Naive thymus-derived CD8-positive, alpha-beta T cell (primary cell): Measurements from ENCODE around the gene PXMP2. TPM values are rescaled to one million over a fixed set of nuclear protein-coding genes. Genes with fewer than 3 reads are reported as not detected.

ENCODE experiments used
- ATAC-seq, 2 donors: fragments of 150-1000 bp; cut with Tn5 transposase in 1 of 2; sonication (Bioruptor Pico), chemical (Tn5 transposase) in 1 of 2; 1 replicate in 1 of 2; 2 replicates in 1 of 2; pipeline ENCODE4 v1.10.0; 2021; ENCODE audit warnings: mild to moderate bottlenecking in 2 of 2, moderate library complexity in 2 of 2
- POLR2A ChIA-PET: fragments of 350-600 bp; sonication (Branson Sonifier 250); formaldehyde crosslinking; loops from one replicate; lab custom pipeline; 2021; ENCODE audit warnings: antibody characterized with exemption; lab: Charles Lee
- DNase-seq, 10 donors: peaks; one replicate each; pipeline versions ENCODE4 v3.0.0 to v3.0.0-alpha.2; 2020 to 2022
- H3K27ac Mint-ChIP-seq, 10 donors: one replicate each; pipeline ENCODE4 v1.8.0; 2020 to 2022; ENCODE audit warnings: mild to moderate bottlenecking in 10 of 10, mixed read lengths in 10 of 10, moderate library complexity in 4 of 10, inconsistent platforms in 1 of 10
- H3K27me3 Mint-ChIP-seq, 5 donors: one replicate each; pipeline ENCODE4 v1.8.0; 2021 to 2022; ENCODE audit warnings: mixed read lengths in 5 of 5
- H3K36me3 Mint-ChIP-seq, 3 donors: one replicate each; pipeline ENCODE4 v1.8.0; 2020 to 2022; ENCODE audit warnings: mixed read lengths in 3 of 3, mild to moderate bottlenecking in 2 of 3, inconsistent platforms in 1 of 3
- H3K4me1 Mint-ChIP-seq, 4 donors: one replicate each; pipeline ENCODE4 v1.8.0; 2021 to 2022; ENCODE audit warnings: mixed read lengths in 4 of 4
- H3K4me3 Mint-ChIP-seq, 10 donors: one replicate each; pipeline ENCODE4 v1.8.0; 2020 to 2022; ENCODE audit warnings: mild to moderate bottlenecking in 10 of 10, mixed read lengths in 10 of 10, moderate library complexity in 6 of 10, inconsistent platforms in 1 of 10
- H3K9me3 Mint-ChIP-seq, 9 donors: one replicate each; pipeline ENCODE4 v1.8.0; 2020 to 2022; ENCODE audit warnings: mixed read lengths in 9 of 9, mild to moderate bottlenecking in 3 of 9, inconsistent platforms in 1 of 9, moderate library complexity in 1 of 9
- polyA plus RNA-seq, 3 donors: library from polyadenylated mRNA; unstranded; fragments of 300-500 nt; fragmentation: Illumina TruSeq; gene quantifications; one replicate each; pipeline ENCODE4 v1.2.3, GENCODE V29; 2021
- total RNA-seq, 8 experiments: library from RNA in 2 of 8; stranded (reverse) in 2 of 8; gene quantifications; one replicate each; pipeline ENCODE4 v1.2.3 and lab custom pipeline; 2021 to 2026

PXMP2 gene
- total and polyA plus RNA-seq, 5 experiments from 2014 or later = 3.8 to 16.4 (median 9.9) TPM

GRCh38 chr12:132664206-132665148 is 22.9 kb upstream of the PXMP2 start:
- no peaks in the 10 kb centered on the region for H3K27me3 Mint-ChIP-seq
- POLR2A ChIA-PET = interaction anchor here (0.9 kb wide), 1 partner anchor 46 kb away, joined by 4 read pairs; the partner anchor contains the start of gene PGAM5
- H3K9me3 Mint-ChIP-seq = no peaks in the 10 kb centered on the region
- no peak overlapping the region for H3K4me3 Mint-ChIP-seq
- H3K27ac Mint-ChIP-seq = no peak overlapping the region
- H3K4me1 Mint-ChIP-seq = peaks cover 15 to 34% (median 26%) of the 10 kb centered on the region in 4 donors
- ATAC-seq (no peak), DNase-seq (no peak)
- H3K36me3 Mint-ChIP-seq = peaks cover 5 to 74% (median 32%) of the 10 kb centered on the region in 3 donors

- Mint-ChIP-seq H3K27ac (no peak overlapping the region), H3K27me3 (no peaks in the 10 kb centered on the region), H3K36me3 (peaks cover 5 to 74% (median 32%) of the 10 kb centered on the region in 3 donors), H3K9me3 (no peaks in the 10 kb centered on the region), H3K4me1 (peaks cover 12 to 28% (median 21%) of the 10 kb centered on the region in 4 donors), H3K4me3 (no peak overlapping the region)
- ATAC-seq (no peak), DNase-seq (no peak)
- POLR2A ChIA-PET = no interaction called here
These were observed 22.3 kb upstream of the PXMP2 start for GRCh38 chr12:132665149-132665491.

- H3K4me1 Mint-ChIP-seq = peaks cover 10 to 27% (median 19%) of the 10 kb centered on the region in 4 donors
- peaks cover 5 to 73% (median 30%) of the 10 kb centered on the region in 3 donors for H3K36me3 Mint-ChIP-seq
- H3K9me3 Mint-ChIP-seq = no peaks in the 10 kb centered on the region
- ATAC-seq = no peak
- H3K4me3 Mint-ChIP-seq = no peak overlapping the region
- H3K27me3 Mint-ChIP-seq = no peaks in the 10 kb centered on the region
- no peak overlapping the region for H3K27ac Mint-ChIP-seq
- POLR2A ChIA-PET = no interaction called here
- no peak for DNase-seq
These were observed 21.6 kb upstream of the PXMP2 start for GRCh38 chr12:132665794-132666193.

- no peaks in the 10 kb centered on the region for H3K9me3 Mint-ChIP-seq
- H3K27ac Mint-ChIP-seq = no peak overlapping the region
- DNase-seq (no peak), ATAC-seq (no peak)
- peaks cover 0 to 4% (median under 1%) of the 10 kb centered on the region in 4 donors for H3K4me1 Mint-ChIP-seq
- peaks cover 5 to 77% (median 31%) of the 10 kb centered on the region in 3 donors for H3K36me3 Mint-ChIP-seq
- H3K27me3 Mint-ChIP-seq = no peaks in the 10 kb centered on the region
- H3K4me3 Mint-ChIP-seq = no peak overlapping the region
- POLR2A ChIA-PET = no interaction called here
These were observed 18.9 kb upstream of the PXMP2 start for GRCh38 chr12:132668191-132669088.

GRCh38 chr12:132669166-132669879 is 18.1 kb upstream of the PXMP2 start:
- DNase-seq = no peak
- Mint-ChIP-seq H3K9me3 (no peaks in the 10 kb centered on the region), H3K4me1 (peaks cover 0 to 3% (median 0%) of the 10 kb centered on the region in 4 donors), H3K27me3 (no peaks in the 10 kb centered on the region), H3K27ac (no peak overlapping the region), H3K4me3 (no peak overlapping the region), H3K36me3 (peaks cover 5 to 72% (median 31%) of the 10 kb centered on the region in 3 donors)
- ATAC-seq = no peak
- POLR2A ChIA-PET = no interaction called here

GRCh38 chr12:132672116-132672515 is 15.3 kb upstream of the PXMP2 start:
- peaks cover 10 to 75% (median 31%) of the 10 kb centered on the region in 3 donors for H3K36me3 Mint-ChIP-seq
- no peak overlapping the region for H3K27ac Mint-ChIP-seq

GRCh38 chr12:132672678-132673077 is 14.7 kb upstream of the PXMP2 start:
- Mint-ChIP-seq H3K4me1 (peaks cover 0 to 1% (median 0%) of the 10 kb centered on the region in 4 donors), H3K36me3 (peaks cover 5 to 75% (median 32%) of the 10 kb centered on the region in 3 donors), H3K9me3 (no peaks in the 10 kb centered on the region), H3K4me3 (no peak overlapping the region), H3K27me3 (no peaks in the 10 kb centered on the region), H3K27ac (no peak overlapping the region)
- DNase-seq (no peak), ATAC-seq (no peak)
- POLR2A ChIA-PET = no interaction called here

More at GRCh38 chr12:132672116-132672515, 15.3 kb upstream of the PXMP2 start:
- DNase-seq (no peak), ATAC-seq (no peak)
- Mint-ChIP-seq H3K4me3 (no peak overlapping the region), H3K27me3 (no peaks in the 10 kb centered on the region), H3K4me1 (peaks cover 0 to 1% (median 0%) of the 10 kb centered on the region in 4 donors), H3K9me3 (no peaks in the 10 kb centered on the region)
- POLR2A ChIA-PET = no interaction called here

- no peaks in the 10 kb centered on the region for H3K9me3 Mint-ChIP-seq
- no peak overlapping the region for H3K4me3 Mint-ChIP-seq
- H3K36me3 Mint-ChIP-seq = peaks cover 5 to 73% (median 31%) of the 10 kb centered on the region in 3 donors
- peaks cover 0 to 1% (median 0%) of the 10 kb centered on the region in 4 donors for H3K4me1 Mint-ChIP-seq
- POLR2A ChIA-PET = no interaction called here
- DNase-seq (no peak), ATAC-seq (no peak)
- H3K27me3 Mint-ChIP-seq = no peaks in the 10 kb centered on the region
- H3K27ac Mint-ChIP-seq = no peak overlapping the region
These were observed 13.9 kb upstream of the PXMP2 start for GRCh38 chr12:132673288-132674179.

GRCh38 chr12:132674561-132674960 is 12.8 kb upstream of the PXMP2 start:
- no peaks in the 10 kb centered on the region for H3K27me3 Mint-ChIP-seq
- DNase-seq (no peak), ATAC-seq (no peak)
- H3K36me3 Mint-ChIP-seq = peaks cover 5 to 71% (median 24%) of the 10 kb centered on the region in 3 donors
- POLR2A ChIA-PET = no interaction called here
- peaks cover 0 to 1% (median 0%) of the 10 kb centered on the region in 4 donors for H3K4me1 Mint-ChIP-seq
- H3K4me3 Mint-ChIP-seq = no peak overlapping the region
- H3K27ac Mint-ChIP-seq = peak overlapping the region in 2 of 10 donors; percentile 49 to 73
- H3K9me3 Mint-ChIP-seq = no peaks in the 10 kb centered on the region

GRCh38 chr12:132675757-132676432 is 11.5 kb upstream of the PXMP2 start:
- POLR2A ChIA-PET = no interaction called here
- H3K27ac Mint-ChIP-seq = no peak overlapping the region
- peaks cover 0 to 12% (median 5%) of the 10 kb centered on the region in 4 donors for H3K4me1 Mint-ChIP-seq
- no peaks in the 10 kb centered on the region for H3K27me3 Mint-ChIP-seq
- H3K36me3 Mint-ChIP-seq = peaks cover 9 to 73% (median 28%) of the 10 kb centered on the region in 3 donors
- DNase-seq = no peak
- H3K4me3 Mint-ChIP-seq = no peak overlapping the region
- no peak for ATAC-seq
- H3K9me3 Mint-ChIP-seq = no peaks in the 10 kb centered on the region

- DNase-seq (no peak), ATAC-seq (no peak)
- Mint-ChIP-seq H3K36me3 (peaks cover 9 to 60% (median 23%) of the 10 kb centered on the region in 3 donors), H3K4me1 (peaks cover 0 to 13% (median 7%) of the 10 kb centered on the region in 4 donors), H3K27ac (no peak overlapping the region), H3K4me3 (no peak overlapping the region), H3K9me3 (no peaks in the 10 kb centered on the region), H3K27me3 (no peaks in the 10 kb centered on the region)
- POLR2A ChIA-PET = no interaction called here
These were observed 9.9 kb upstream of the PXMP2 start for GRCh38 chr12:132677492-132677891.
